Esophagus muscularis mucosa (tissue), 4 donors: Measurements from ENCODE around the gene PDE4D.

Experiments
- CTCF ChIP-seq, 3 experiments: fragments of 200-600 bp in 2 of 3; fragments of 450-650 bp in 1 of 3; sonication (generic) in 2 of 3; IDR thresholded peaks; one replicate each; pipeline ENCODE4 v1.5.1; 2017 to 2019; ENCODE audit warnings: antibody characterized with exemption in 3 of 3, mild to moderate bottlenecking in 2 of 3, moderate library complexity in 1 of 3
- EP300 ChIP-seq: sonication (generic); formaldehyde crosslinking; IDR thresholded peaks from one replicate; pipeline ENCODE4 v1.6.1; 2017; ENCODE audit warnings: antibody characterized with exemption
- POLR2AphosphoS5 ChIP-seq, 2 donors: sonication (generic); formaldehyde crosslinking; IDR thresholded peaks; one replicate each; pipeline ENCODE4 v1.6.1; 2017; ENCODE audit warnings: antibody characterized with exemption in 2 of 2

- no peak for TF ChIP-seq CTCF (IDR thresholded peaks at IDR 0.05)
- no peak for TF ChIP-seq POLR2AphosphoS5 (IDR thresholded peaks at IDR 0.05)
- TF ChIP-seq EP300 = no peak
Measured at GRCh38 chr5:59720063-59720462, 173.5 kb downstream of the PDE4D start.
